HepG2 (cell line): ENCODE measurements around the gene ZNF48. TPM values are rescaled to one million over a fixed set of nuclear protein-coding genes. Genes with fewer than 3 reads are reported as not detected.

ENCODE experiments used
- CENPBD1 ChIP-seq: sonication (generic); formaldehyde crosslinking; IDR thresholded peaks from 2 replicates; pipeline ENCODE4 v1.8.0; 2022; ENCODE audit warnings: missing genetic modification reagents, low read depth, mild to moderate bottlenecking, borderline replicate concordance
- EP300 ChIP-seq, 3 experiments: sonication (generic) in 1 of 3; formaldehyde crosslinking in 1 of 3; IDR thresholded peaks; 2 replicates each; pipeline versions ENCODE4 v1.5.1 to v1.6.1; 2011 to 2020; ENCODE audit warnings: low read depth in 2 of 3, low read length in 2 of 3, borderline replicate concordance in 1 of 3, improper control_type of control experiment in 1 of 3, mild to moderate bottlenecking in 1 of 3, missing genetic modification reagents in 1 of 3, moderate library complexity in 1 of 3
- ESRRA ChIP-seq: sonication (generic); formaldehyde crosslinking; IDR thresholded peaks from 2 replicates; pipeline ENCODE4 v1.5.1; 2020; ENCODE audit warnings: mild to moderate bottlenecking, low read depth, missing genetic modification reagents
- GTF2F1 ChIP-seq: fragments of 150-350 bp; IDR thresholded peaks from 2 replicates; pipeline ENCODE4 v1.6.1; 2014; ENCODE audit warnings: low read length
- HES4 ChIP-seq: sonication (generic); formaldehyde crosslinking; IDR thresholded peaks from 2 replicates; pipeline ENCODE4 v1.9.0; 2021; ENCODE audit warnings: mild to moderate bottlenecking, missing genetic modification reagents, borderline replicate concordance
- MEIS1 ChIP-seq: sonication (generic); formaldehyde crosslinking; IDR thresholded peaks from 2 replicates; pipeline ENCODE4 v1.9.0; 2021; ENCODE audit warnings: mild to moderate bottlenecking, missing genetic modification reagents, moderate library complexity, borderline replicate concordance
- MIER2 ChIP-seq: IDR thresholded peaks from 2 replicates; pipeline ENCODE4 v1.6.1; 2016; ENCODE audit warnings: missing biosample characterization, missing genetic modification reagents
- NFE2 ChIP-seq: sonication (generic); formaldehyde crosslinking; IDR thresholded peaks from 2 replicates; pipeline ENCODE4 v1.4.0; 2020; ENCODE audit warnings: missing genetic modification reagents
- NR2F1 ChIP-seq, 2 experiments: fragments of 450-650 bp in 1 of 2; formaldehyde crosslinking in 1 of 2; IDR thresholded peaks; 2 replicates each; pipeline versions ENCODE4 v1.5.0 to v1.6.1; 2016 to 2020; ENCODE audit warnings: mild to moderate bottlenecking in 1 of 2, missing compliant biosample characterization in 1 of 2, missing genetic modification reagents in 1 of 2, moderate library complexity in 1 of 2
- RCOR2 ChIP-seq: IDR thresholded peaks from 2 replicates; pipeline ENCODE4 v1.6.1; 2016; ENCODE audit warnings: missing biosample characterization, missing genetic modification reagents
- TSC22D2 ChIP-seq: sonication (generic); formaldehyde crosslinking; IDR thresholded peaks from 2 replicates; pipeline ENCODE4 v1.5.1; 2020; ENCODE audit warnings: missing genetic modification reagents, mild to moderate bottlenecking, borderline replicate concordance
- ZNF138 ChIP-seq: sonication (generic); formaldehyde crosslinking; IDR thresholded peaks from 2 replicates; pipeline ENCODE4 v1.5.0; 2020; ENCODE audit warnings: mild to moderate bottlenecking, low read depth, missing genetic modification reagents
- ZNF616 ChIP-seq: sonication (generic); formaldehyde crosslinking; IDR thresholded peaks from 2 replicates; pipeline ENCODE4 v1.5.0; 2020; ENCODE audit warnings: low read depth, mild to moderate bottlenecking, missing genetic modification reagents
- ZNF839 ChIP-seq: sonication (generic); formaldehyde crosslinking; IDR thresholded peaks from 2 replicates; pipeline ENCODE4 v1.4.0; 2020; ENCODE audit warnings: missing genetic modification reagents, mild to moderate bottlenecking, borderline replicate concordance
- ZNF879 ChIP-seq: sonication (generic); formaldehyde crosslinking; IDR thresholded peaks from 2 replicates; pipeline ENCODE4 v1.8.1; 2023; ENCODE audit warnings: missing genetic modification reagents
- polyA plus RNA-seq, 8 experiments: library from polyadenylated mRNA; depleted of rRNA in 3 of 8; stranded (reverse) in 7 of 8; unstranded in 1 of 8; fragments of >200 nt; fragmentation: Illumina TruSeq in 4 of 8; extraction: Trizol in 4 of 8; gene quantifications; 2 replicates each; pipeline versions ENCODE4 v1.2.1 to v1.2.3, GENCODE V29; 2011 to 2016; ENCODE audit warnings: low read depth in 4 of 8, missing spikeins in 1 of 8, mixed read lengths in 1 of 8; ENCODE audit not compliant: insufficient read depth in 1 of 8
- total RNA-seq, 5 experiments: library from RNA; depleted of rRNA; stranded (reverse); fragments of >200 nt; fragmentation: Illumina TruSeq; extraction: Trizol; gene quantifications; 2 replicates each; pipeline ENCODE4 v1.2.3, GENCODE V29; 2016; ENCODE audit warnings: low read depth in 1 of 5
- TF ChIP-seq, protein P1 (sequence below): sonication (generic); formaldehyde crosslinking; IDR thresholded peaks from 2 replicates; pipeline ENCODE4 v1.4.0; 2020; ENCODE audit warnings: missing genetic modification reagents
- TF ChIP-seq, protein P2 (sequence below), 2 experiments: sonication (generic) in 1 of 2; formaldehyde crosslinking in 1 of 2; IDR thresholded peaks; 2 replicates each; pipeline versions ENCODE4 v1.6.1 to v1.9.0; 2014 to 2022; ENCODE audit warnings: antibody characterized with exemption in 1 of 2, borderline replicate concordance in 1 of 2, inconsistent platforms in 1 of 2, low read depth in 1 of 2, missing genetic modification reagents in 1 of 2
- TF ChIP-seq, protein P3 (sequence below): sonication (generic); formaldehyde crosslinking; IDR thresholded peaks from 2 replicates; pipeline ENCODE4 v1.4.0; 2020; ENCODE audit warnings: missing genetic modification reagents; ENCODE audit errors: not compliant biosample characterization

Gene ZNF48
- total and polyA plus RNA-seq, 2 of the 13 experiments (the other 11 are each of a cell fraction or from before 2014, with no cell fraction given): 9.9 to 12.3 TPM

DNA sequence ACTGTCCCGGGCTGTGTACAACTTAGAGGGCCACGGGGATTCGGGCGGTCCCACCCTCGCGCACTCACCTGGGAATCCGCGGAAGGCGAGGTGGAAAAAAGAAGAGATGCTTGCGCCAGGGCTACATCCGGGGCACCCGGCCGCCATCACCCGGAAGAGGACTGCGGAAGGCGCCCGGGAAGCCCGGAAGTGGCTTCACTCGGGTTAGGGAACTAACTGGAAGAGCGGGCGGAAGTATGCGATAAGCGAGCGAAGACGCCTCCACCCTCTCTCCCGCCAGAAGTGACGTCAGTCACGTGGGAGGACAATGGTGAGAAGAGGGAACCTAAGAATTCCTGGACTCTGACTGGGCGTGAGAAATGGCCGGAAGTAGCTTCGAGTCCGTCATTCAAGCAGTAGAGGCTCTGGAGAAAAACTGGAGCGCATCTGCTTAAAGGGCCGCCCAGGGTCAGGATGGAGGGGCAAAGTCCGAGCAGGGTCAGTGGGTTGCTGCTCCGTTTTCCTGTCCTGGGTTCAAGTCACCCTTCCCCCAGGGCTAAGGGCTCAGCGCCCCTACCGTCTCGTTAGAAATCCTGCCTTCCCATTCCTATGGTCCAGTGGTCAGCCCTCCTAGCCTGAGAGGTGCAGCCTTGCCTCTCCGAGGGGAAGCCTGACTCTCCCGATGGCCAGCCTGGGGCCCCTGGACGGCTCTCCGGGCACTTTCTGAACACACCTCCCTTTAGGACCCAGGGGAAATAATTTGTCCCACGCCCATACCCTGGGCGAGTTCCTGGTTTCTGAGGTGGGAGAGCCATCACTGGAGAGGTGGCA lies 39.9 kb upstream of the ZNF48 start, which contains the start of gene CD2BP2 (continued):
- TF ChIP-seq NR2F1 (CRISPR knock-in tag; IDR thresholded peaks at IDR 0.05) (peak in 1 of 2 experiments; percentile 82; a peak in 3 of 4 replicates), TSC22D2 (CRISPR knock-in tag) (no peak), ZNF616 (CRISPR knock-in tag) (no peak; the same call in 1 of the 2 replicates), ZNF138 (CRISPR knock-in tag) (peak; percentile 36; the same call in 1 of the 2 replicates), MEIS1 (peak; percentile 97; the same call in 1 of the 2 replicates), ZNF839 (CRISPR knock-in tag) (no peak; the same call in 1 of the 2 replicates), EP300 (IDR thresholded peaks at IDR 0.05; ENCODE audit: low read depth in 2 of 2, low read length in 2 of 2) (peak; percentile 14 to 37; a peak in 1 of 4 replicates), EP300 (CRISPR knock-in tag; IDR thresholded peaks at IDR 0.05; ENCODE audit: borderline replicate concordance) (peak; percentile 36), ESRRA (CRISPR knock-in tag) (peak; percentile 74), NFE2 (CRISPR knock-in tag) (peak; percentile 50; the same call in 1 of the 2 replicates), HES4 (CRISPR knock-in tag) (peak; percentile 93), CENPBD1 (CRISPR knock-in tag) (no peak; the same call in 1 of the 2 replicates), RCOR2 (CRISPR knock-in tag) (peak; percentile 87), MIER2 (CRISPR knock-in tag) (no peak), ZNF879 (CRISPR knock-in tag) (no peak), GTF2F1 (no peak)
- TF ChIP-seq, protein P1, sequence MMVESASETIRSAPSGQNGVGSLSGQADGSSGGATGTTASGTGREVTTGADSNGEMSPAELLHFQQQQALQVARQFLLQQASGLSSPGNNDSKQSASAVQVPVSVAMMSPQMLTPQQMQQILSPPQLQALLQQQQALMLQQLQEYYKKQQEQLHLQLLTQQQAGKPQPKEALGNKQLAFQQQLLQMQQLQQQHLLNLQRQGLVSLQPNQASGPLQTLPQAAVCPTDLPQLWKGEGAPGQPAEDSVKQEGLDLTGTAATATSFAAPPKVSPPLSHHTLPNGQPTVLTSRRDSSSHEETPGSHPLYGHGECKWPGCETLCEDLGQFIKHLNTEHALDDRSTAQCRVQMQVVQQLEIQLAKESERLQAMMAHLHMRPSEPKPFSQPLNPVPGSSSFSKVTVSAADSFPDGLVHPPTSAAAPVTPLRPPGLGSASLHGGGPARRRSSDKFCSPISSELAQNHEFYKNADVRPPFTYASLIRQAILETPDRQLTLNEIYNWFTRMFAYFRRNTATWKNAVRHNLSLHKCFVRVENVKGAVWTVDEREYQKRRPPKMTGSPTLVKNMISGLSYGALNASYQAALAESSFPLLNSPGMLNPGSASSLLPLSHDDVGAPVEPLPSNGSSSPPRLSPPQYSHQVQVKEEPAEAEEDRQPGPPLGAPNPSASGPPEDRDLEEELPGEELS (CRISPR knock-in tag): peak; percentile 70
- TF ChIP-seq, protein P2, sequence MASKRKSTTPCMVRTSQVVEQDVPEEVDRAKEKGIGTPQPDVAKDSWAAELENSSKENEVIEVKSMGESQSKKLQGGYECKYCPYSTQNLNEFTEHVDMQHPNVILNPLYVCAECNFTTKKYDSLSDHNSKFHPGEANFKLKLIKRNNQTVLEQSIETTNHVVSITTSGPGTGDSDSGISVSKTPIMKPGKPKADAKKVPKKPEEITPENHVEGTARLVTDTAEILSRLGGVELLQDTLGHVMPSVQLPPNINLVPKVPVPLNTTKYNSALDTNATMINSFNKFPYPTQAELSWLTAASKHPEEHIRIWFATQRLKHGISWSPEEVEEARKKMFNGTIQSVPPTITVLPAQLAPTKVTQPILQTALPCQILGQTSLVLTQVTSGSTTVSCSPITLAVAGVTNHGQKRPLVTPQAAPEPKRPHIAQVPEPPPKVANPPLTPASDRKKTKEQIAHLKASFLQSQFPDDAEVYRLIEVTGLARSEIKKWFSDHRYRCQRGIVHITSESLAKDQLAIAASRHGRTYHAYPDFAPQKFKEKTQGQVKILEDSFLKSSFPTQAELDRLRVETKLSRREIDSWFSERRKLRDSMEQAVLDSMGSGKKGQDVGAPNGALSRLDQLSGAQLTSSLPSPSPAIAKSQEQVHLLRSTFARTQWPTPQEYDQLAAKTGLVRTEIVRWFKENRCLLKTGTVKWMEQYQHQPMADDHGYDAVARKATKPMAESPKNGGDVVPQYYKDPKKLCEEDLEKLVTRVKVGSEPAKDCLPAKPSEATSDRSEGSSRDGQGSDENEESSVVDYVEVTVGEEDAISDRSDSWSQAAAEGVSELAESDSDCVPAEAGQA (IDR thresholded peaks at IDR 0.05; ENCODE audit: low read depth): peak; percentile 85
- TF ChIP-seq, protein P2 (CRISPR knock-in tag; IDR thresholded peaks at IDR 0.05; ENCODE audit: borderline replicate concordance): peak; percentile 97
- TF ChIP-seq, protein P3, sequence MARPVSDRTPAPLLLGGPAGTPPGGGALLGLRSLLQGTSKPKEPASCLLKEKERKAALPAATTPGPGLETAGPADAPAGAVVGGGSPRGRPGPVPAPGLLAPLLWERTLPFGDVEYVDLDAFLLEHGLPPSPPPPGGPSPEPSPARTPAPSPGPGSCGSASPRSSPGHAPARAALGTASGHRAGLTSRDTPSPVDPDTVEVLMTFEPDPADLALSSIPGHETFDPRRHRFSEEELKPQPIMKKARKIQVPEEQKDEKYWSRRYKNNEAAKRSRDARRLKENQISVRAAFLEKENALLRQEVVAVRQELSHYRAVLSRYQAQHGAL: no peak
